Stimulated activated CD8-positive, alpha-beta memory T cell treated with anti-CD3 and anti-CD28 coated beads, Interleukin-15, amount 100 ng/mL, for 24 hours (primary cell): ENCODE measurements around the gene GLRX5.
"Not testable (repeated sequence)": the region's sequence is repeated elsewhere in the genome, so short reads cannot be mapped to it uniquely, and the experiment has no call there.

Experiments
- DNase-seq: peaks from one replicate; pipeline ENCODE4 v3.0.0-alpha.2; 2020; ENCODE audit warnings: low read depth

The GLRX5 gene

GRCh38 chr14:95499354-95499750 is 35.5 kb upstream of the GLRX5 start:
- DNase-seq, result no peak

- no peak for DNase-seq
Observed at GRCh38 chr14:95500201-95500681, 34.6 kb upstream of the GLRX5 start.

DNA sequence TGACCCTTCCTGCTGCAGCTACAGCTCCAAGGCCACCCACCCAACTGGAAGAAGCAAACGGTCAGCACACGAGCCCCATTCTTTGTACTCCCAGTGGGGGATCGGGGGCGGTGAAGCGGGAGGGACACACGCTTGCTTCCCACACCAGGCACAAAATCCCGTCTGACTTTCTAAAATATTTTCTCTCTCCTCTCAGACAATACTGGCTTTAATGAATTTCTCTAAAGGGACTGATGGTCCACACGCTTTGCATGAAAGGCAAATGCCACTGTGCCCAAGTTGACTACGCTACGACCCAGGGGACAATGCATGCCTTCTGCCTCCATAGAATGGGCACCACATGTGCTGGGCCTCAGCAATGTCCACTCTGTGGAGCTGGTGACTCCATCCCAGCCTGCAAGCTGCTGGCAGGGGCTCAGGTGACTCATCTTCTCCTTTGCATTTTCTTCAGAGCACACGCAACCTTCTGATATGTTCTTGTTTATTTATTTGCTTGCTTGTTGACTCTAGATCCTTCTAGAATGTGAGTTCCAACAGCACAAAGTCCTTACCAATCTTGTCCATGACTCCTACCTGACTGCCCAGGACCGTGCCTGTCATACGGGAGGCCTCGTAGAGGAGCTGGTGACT is 34.0 kb upstream of the GLRX5 start:
- DNase-seq, result no peak

- no peak for DNase-seq
Observed at GRCh38 chr14:95502381-95502950, 32.4 kb upstream of the GLRX5 start.

GRCh38 chr14:95503365-95504134 is 31.3 kb upstream of the GLRX5 start:
- no peak for DNase-seq

GRCh38 chr14:95504135-95505029 is 30.5 kb upstream of the GLRX5 start:
- no peak for DNase-seq

DNA sequence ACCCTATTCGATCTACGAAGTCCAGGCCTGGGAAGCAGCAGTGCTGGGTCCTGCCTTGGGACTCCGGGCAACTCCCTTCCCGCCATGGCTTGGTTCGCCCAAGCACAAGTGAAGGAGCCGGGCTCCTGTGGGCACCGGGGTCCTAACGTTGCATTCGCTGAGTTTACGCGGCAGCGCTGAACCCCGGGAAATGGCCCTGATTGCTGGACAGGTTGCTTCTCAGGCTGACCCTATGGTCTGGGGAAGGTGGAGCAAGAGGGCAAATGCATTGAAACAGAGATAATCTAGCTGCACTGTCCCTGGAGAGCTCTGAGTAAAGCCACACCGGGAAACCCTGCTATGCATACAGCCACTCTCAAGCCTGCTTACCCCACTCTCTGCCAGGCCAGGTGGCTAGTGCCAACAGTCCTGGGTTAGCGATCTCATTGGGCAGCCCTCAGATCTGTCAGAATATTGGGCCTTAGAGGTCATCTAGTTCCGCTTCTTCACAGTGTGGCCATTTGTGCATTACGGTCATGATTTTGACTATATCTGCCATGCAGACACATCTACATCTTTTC is 29.7 kb upstream of the GLRX5 start:
- DNase-seq, result no peak

GRCh38 chr14:95507174-95507573 is 27.7 kb upstream of the GLRX5 start:
- DNase-seq, result no peak

DNA sequence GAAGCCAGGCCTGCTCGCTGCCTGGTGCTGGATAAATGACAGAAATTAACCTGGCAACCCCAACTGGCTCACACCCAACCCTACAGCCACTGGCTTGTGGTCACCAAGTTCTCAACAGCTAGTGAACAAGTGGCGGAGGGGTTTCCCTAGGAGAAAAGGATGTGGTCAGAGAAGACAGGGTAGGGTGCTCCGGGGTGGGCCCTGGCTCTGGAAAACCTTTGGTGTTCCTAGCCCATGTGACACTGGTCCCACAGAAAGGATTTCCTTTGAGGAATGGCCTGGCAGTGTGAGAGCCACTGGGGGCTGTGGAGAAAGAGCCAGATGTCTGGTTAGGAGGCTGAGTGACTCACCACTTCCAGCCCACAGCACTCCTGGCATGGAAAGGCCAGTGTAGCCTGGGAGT is 27.1 kb upstream of the GLRX5 start:
- no peak for DNase-seq

GRCh38 chr14:95508377-95508776 is 26.5 kb upstream of the GLRX5 start:
- no peak for DNase-seq

DNA sequence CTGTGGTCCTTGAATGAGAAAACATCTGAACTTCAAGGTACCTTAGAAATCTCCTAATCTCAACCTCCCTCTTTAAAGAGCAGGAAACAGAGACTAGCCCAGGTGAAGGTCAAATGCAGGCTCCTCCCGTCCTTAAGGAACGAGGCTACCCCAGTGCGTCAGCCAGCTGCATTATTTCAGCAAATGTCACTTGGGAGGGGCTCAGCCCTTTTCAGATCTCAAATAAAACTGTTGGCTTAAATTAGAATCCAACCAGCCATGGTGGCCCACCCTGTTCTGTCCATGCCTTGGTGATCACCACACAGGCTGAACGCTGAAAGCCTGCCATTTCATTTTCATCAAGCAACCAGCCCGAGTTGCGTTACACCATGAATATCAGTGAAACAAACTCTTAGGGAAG is 25.4 kb upstream of the GLRX5 start:
- no peak for DNase-seq

GRCh38 chr14:95510344-95510743 is 24.5 kb upstream of the GLRX5 start:
- DNase-seq, result not testable (repeated sequence)

DNA sequence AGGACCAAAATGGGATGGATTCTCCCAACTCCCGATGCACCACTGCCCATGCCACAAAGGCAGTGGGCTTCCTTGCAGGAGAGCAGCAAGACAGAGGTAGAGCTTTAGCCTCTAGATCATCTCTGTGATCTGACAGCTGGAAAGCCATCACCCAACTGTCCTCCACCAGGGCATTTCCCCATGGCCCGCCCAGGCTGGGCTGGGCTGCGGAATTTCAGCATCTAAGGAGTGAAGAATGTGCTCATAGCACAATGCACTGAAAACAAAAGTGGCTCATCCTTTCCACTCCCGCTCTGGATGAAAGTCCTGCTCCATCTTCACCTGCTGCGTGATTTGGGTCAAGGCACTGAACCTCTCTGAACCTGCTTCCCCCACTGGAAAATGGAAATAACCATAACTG is 24.0 kb upstream of the GLRX5 start:
- no peak for DNase-seq

DNA sequence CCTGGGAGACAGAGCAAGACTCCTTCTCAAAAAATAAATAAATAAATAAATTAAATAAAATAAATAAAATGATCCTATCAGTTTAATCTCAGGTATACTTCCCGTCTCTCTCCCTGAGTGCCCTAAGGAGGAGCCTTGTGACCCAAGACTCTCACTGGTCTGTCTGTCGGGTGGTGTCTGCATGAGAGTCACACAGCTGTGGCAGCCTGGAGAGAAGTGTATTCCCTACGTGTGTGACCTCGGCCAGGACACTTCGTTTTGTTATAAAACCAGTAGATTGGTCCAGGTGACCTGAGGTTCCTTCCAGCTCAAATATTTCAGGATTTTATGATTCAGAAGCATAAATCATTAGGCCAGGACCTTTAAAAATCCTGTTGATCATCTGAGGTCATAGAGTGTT is 23.2 kb upstream of the GLRX5 start:
- no peak for DNase-seq

- DNase-seq, result no peak
Observed at GRCh38 chr14:95513291-95513690, 21.6 kb upstream of the GLRX5 start.

- DNase-seq, result no peak
Observed at GRCh38 chr14:95514131-95515079, 20.4 kb upstream of the GLRX5 start.

GRCh38 chr14:95515080-95515489 is 19.8 kb upstream of the GLRX5 start:
- no peak for DNase-seq

GRCh38 chr14:95515596-95516552 is 19.0 kb upstream of the GLRX5 start:
- DNase-seq, result peak; percentile 62

DNA sequence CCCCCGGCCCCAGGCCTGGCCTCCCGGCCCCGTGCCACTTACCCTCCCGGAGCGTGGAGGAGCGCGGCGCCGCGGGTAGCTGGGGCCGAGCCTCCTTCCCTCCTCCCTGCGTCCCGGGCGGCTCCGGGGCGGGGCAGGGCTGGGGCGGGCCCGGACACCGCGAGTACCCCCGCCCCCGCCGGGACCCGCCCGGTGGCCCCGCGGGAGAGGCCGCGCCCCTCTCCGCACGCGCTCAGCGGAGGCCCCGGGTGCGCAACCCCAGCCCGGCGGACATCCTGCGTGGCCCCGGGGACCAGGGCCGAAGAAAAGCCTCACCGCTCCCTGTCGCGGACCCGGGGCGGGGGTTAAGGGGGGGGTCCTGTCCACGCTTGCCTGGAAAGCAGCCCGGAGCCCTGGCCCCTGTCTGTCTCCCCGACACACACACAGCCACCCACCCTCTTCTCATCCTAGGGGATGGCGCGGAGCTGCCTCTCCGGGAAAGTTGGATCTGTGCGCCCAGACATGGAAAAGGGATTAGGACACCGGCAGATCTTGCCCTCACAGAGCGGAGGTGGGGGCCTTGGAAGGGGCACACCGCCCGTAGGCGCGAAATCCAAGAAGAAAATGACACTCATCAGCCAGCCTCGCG is 18.2 kb upstream of the GLRX5 start, which contains the start of gene SYNE3:
Gene SYNE3, minus strand, starts transcription at position 97 of the 628 bp plus-strand sequence. CDS start 40,829 bp downstream, outside the sequence.
- DNase-seq, result no peak
